ENCODE results near the gene PRDM11.

DNA sequence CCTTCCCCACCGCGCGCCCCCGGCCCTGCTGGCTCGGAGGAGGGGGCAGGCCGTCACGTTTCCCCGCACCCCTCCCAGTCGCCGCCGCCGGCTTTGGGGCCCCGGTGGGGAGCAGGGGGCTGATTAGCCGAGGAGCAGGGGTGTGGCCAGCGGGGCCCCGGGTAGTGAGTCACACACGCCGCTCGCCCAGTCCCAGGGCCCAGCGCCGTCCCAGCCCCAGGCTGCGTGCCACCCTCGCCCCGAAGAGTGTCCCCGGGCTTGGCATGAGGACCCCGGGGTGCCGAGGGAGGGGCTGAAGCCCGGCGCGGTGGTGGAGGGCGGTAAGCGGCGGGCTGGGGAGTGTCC, 34.4 kb downstream of the PRDM11 start:
- TF ChIP-seq, protein P1, sequence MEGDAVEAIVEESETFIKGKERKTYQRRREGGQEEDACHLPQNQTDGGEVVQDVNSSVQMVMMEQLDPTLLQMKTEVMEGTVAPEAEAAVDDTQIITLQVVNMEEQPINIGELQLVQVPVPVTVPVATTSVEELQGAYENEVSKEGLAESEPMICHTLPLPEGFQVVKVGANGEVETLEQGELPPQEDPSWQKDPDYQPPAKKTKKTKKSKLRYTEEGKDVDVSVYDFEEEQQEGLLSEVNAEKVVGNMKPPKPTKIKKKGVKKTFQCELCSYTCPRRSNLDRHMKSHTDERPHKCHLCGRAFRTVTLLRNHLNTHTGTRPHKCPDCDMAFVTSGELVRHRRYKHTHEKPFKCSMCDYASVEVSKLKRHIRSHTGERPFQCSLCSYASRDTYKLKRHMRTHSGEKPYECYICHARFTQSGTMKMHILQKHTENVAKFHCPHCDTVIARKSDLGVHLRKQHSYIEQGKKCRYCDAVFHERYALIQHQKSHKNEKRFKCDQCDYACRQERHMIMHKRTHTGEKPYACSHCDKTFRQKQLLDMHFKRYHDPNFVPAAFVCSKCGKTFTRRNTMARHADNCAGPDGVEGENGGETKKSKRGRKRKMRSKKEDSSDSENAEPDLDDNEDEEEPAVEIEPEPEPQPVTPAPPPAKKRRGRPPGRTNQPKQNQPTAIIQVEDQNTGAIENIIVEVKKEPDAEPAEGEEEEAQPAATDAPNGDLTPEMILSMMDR (IDR thresholded peaks at IDR 0.05; ENCODE audit: low read depth, low read length): no peak
- TF ChIP-seq POLR2A (IDR thresholded peaks at IDR 0.05; ENCODE audit: extremely low read depth, insufficient read length): no peak
- TF ChIP-seq, protein P2, sequence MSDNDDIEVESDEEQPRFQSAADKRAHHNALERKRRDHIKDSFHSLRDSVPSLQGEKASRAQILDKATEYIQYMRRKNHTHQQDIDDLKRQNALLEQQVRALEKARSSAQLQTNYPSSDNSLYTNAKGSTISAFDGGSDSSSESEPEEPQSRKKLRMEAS (IDR thresholded peaks at IDR 0.05; ENCODE audit: low read depth, low read length): peak; percentile 73
